HG03342 (cell line): ENCODE measurements around the gene KRIT1.
A peak's percentile ranks its signal among the peaks of the same experiment; 100 is the strongest.
"Not testable (repeated sequence)": the region's sequence is repeated elsewhere in the genome, so short reads cannot be mapped to it uniquely, and the experiment has no call there.

ENCODE experiments used
- ATAC-seq: cut with Tn5 transposase; IDR thresholded peaks from one replicate; pipeline ENCODE4 v1.9.1; 2021; ENCODE audit warnings: mild to moderate bottlenecking, moderate library complexity; ENCODE audit not compliant: unreplicated experiment

Gene KRIT1

GRCh38 chr7:92245487-92246359, at the start of gene KRIT1, which contains the start of gene ANKIB1:
Gene KRIT1, minus strand, starts transcription at chr7:92245914. Its CDS starts 3,779 bp downstream, at chr7:92242135.
Gene ANKIB1, plus strand, starts transcription at chr7:92245974. Its CDS starts 49,005 bp downstream, at chr7:92294979.
- peak; percentile 72 for ATAC-seq

DNA sequence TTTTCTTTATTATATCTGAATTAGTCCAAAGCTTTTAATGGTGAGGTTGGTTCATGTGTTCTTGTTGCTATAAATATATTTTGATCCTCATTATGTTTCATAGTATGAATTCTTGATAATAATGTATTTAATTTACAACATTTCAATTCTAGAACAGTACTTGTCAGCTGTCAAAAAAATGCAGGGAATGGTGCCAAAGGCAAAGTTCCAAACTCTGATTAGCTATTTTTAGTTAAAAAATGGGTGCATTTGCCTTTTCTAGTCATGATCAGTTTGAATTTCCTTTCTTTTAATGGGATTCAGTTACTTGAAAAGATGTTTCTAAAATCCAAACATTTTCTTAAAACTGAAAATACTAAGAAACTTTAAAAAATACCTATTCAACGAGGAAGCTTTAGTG, 49.7 kb upstream of the KRIT1 start:
- no peak for ATAC-seq

DNA sequence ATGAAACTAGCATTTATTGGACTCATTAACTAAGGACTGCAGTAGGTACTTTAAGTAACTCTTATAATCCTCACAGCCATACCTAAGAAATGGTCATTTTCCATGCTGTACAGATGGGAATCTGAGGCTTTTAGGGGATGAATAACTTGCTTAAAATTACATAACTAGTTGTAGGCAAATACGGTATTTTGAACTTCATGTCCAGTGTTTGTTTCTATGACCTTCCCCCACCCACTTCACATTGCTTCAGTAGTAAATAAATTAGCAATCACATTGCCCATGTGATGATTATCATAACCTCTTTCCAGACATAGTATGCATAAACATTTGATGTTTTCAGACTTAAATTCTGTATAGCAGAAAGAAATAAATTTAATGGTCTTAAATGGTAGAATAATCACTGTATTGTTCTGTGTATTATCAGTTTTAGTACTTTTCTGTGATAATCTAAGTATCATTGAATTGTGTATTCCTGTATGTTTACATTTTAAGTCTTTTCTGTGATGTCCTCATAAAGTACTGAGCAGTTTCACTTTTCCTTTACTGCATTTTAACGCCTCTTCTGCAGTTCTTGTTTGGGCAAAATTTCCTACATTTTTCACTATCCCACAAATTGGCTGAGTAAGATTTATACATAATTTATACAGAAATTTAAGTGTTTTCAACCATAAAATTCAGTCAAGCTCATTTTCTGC, 48.3 kb upstream of the KRIT1 start:
- no peak for ATAC-seq

GRCh38 chr7:92292981-92293380, 47.3 kb upstream of the KRIT1 start:
- no peak for ATAC-seq

DNA sequence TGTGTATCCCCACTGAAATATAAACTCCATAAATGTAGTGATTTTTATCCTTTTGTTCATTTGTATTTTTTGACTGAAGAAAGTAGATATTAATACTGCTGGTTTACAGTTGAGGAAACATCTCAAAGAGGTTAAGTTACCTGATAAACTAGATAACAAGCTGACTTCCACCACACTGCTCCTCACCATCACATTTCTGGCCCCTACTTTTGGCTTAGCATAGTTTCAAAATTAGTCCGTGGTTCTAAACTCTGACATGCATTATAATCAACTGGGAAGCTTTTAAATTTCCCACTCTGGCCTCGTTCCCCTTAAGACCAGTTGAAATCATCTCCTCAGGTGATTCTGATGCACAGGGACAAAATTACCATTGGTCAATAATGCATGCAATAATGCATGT, 43.6 kb upstream of the KRIT1 start:
- no peak for ATAC-seq

DNA sequence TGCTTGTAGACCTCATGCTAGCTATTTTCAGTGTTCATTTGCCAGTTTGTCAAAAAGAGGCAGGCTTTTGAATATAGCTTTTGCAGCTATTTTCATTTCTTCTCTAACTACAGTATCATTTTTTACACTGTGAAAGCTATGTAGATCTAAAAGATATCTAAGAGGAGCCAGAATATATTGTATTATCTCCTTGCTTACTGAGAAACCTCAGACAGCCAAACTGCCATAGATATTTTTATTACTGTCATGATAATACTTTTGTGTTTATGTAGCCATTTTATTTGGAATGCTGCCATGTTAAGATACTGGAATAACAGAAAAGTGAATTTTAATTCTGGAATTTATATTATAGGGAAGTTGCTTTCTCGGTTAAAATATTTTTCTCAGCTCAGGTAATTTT, 37.2 kb upstream of the KRIT1 start:
- no peak for ATAC-seq

- no peak for ATAC-seq
Measured at GRCh38 chr7:92282221-92282814, 36.6 kb upstream of the KRIT1 start.

- ATAC-seq = no peak
Measured at GRCh38 chr7:92281031-92281430, 35.3 kb upstream of the KRIT1 start.

DNA sequence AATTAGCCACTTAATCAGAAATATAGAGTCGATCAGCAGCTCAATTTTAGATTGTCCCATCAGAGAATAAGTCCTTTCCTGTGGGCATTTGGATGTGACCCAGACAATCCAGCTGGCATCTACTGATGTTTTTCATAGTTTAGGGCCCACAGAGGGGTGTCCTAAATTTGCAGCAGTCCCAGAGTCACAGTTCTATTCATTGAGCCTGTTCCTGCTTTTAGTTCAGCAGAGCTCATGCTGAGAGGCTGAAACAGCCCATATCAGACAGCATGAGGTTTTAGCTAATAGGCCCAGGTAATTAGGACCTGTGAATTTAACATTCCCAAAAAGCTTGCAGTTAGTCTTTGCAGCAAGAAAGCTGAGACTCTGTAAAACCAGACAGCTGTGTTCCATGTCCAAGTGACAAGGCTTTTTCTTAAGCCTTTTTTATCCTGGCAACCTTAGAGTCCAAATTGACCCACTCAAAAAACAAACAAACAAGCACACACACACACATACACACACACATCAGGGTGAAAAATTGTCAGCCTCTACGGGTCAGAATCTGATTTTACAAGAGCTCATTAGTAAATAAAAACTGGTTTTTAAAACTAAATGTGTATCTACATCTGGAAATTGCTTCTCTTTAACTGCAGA, 33.8 kb upstream of the KRIT1 start:
- no peak for ATAC-seq

- ATAC-seq = peak; percentile 82
Measured at GRCh38 chr7:92276460-92276864, 30.7 kb upstream of the KRIT1 start.

DNA sequence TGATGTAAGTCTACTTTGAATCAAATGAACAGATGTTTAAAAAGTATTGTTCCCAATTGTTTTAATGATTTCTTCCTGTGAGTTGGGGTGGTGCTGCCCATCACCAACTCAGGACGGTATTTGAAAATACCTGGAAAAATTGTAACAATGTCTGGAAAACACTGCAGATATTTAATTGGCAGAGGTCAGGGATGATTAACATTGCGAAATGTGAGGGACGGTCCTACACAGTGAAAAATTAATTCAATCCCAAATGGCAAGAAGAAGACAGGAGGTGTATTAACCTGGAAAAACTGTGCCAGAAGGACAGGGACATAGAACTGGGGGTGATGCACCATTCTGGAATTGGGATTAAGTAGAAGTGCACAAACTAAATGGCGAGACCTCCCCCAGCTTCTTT, 29.6 kb upstream of the KRIT1 start:
- no peak for ATAC-seq

GRCh38 chr7:92268921-92269320, 23.2 kb upstream of the KRIT1 start:
- ATAC-seq = no peak

DNA sequence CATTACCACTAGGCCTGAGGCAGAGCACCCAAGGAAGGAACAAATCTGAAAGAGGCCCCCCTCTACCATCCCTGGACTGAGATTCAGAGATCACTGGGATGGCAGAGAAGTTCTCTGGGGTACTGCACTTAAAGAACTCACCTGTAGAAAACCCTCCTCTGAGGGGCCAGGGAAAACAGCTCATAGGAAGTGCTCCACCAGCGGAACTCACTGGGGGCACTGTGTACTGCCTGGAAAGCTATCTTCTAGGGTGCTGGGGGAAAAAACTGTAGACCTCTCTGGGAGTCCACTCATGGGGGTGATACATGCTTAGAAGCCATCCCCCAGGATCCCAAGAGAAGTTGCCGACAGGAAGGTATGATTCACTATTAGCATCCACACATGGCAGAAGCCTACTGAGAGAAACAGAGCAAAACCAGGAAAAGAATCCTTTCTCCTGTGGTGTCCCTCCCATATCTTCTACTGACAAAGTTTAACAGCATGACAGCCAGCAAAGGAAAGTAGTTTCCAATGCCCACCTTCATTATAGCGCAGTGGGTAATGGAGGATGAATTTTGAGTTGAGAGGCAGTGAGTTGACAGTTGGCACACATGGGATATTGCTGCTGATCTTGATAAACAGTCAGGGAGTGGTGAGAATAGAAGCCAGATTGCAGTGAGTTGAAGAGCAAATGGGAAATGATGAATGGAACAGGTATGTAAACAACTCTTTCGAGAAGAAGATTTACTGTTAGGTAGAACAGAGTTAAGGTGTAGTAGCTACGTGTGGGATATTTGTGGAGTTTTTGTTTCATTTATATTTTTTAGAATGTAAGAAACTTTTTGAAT, 20.9 kb upstream of the KRIT1 start:
- no peak for ATAC-seq

DNA sequence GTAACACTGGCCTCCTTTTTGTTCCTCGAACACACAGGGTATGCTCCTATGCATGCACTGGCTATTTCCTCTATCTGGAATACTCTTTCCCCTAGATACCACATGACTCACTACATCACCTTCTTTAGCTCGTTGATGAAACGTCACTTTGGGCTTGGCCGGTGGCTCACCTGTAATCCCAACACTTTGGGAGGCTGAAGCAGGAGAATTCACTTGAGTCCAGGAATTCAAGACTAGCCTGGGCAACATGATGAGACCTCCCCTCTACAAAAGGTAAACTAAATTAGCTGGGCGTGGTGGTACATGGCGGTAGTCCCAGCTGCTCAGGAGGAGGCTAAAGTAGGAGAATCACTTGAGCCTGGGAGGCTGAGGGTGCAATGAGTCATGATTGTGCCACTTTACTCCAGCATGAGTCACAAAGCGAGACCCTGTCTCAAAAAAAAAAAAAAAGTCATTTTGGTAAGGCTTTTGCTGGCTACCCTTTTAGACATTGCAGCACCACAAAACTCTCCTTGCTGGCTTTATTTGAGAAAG, 14.6 kb upstream of the KRIT1 start:
- ATAC-seq = no peak

- no peak for ATAC-seq
Measured at GRCh38 chr7:92259610-92260247, 14.0 kb upstream of the KRIT1 start.

GRCh38 chr7:92259062-92259461, 13.3 kb upstream of the KRIT1 start:
- no peak for ATAC-seq

GRCh38 chr7:92255308-92255707, 9.6 kb upstream of the KRIT1 start:
- no peak for ATAC-seq

DNA sequence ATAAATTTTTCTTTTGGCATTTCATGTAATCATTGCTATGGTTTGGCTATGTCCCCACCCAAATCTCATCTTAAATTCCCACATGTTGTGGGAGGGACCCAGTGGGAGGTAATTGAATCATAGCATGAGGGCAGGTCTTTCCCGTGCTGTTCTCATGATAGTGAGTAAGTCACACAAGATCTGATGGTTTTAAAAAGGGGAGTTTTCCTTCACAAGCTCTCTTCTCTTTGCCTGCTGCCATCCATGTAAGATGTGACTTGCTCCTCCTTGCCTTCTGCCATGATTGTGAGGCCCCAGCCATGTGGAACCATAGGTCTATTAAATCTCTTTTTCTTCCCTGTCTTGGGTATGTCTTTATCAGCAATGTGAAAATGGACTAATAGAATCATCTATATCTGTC, 9.1 kb upstream of the KRIT1 start:
- not testable (repeated sequence) for ATAC-seq

DNA sequence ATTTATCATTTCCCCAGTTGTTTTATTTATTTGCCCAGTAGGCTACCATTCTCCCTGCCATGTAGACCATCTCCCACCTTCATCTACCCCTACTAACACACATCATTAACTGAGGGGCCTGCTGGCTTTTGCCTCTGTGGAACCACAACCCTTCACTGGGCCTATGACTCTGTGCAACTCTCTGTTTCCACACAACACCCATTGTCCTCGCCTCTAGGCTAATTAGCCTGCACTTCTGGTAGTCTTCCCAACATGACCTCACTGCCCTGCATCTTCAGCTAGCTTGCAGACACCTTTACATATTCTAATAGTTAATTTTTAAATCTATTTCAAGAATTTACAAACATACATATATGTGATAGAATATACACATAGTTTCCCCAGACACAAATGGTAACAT, 7.5 kb upstream of the KRIT1 start:
- ATAC-seq = no peak

DNA sequence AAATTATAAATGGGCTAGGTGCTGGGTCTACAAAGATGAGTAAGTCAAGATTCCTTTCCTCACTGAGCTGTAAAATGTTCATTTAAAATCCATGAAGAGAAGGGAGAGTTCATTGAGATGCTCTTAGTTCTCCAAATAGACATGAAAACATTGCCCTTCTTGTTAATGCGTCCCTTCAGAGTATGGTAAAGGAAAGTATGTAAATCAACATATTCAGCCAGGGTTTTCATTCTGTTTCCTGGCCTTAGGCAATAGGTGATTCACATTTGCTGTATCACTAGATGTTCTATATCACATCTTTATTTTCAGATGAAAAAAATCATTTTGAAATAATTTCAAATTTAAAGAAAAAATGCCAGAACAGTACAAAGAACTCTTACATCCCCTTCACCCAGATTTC, 5.5 kb upstream of the KRIT1 start:
- ATAC-seq = no peak
